GM19468 (cell line): ENCODE measurements around the gene CDH4.

Source experiments
- ATAC-seq: cut with Tn5 transposase; IDR thresholded peaks from one replicate; pipeline ENCODE4 v1.9.1; 2021; ENCODE audit warnings: mild to moderate bottlenecking, moderate library complexity, moderate number of reproducible peaks; ENCODE audit not compliant: unreplicated experiment; ENCODE audit errors: extremely low read depth

Gene CDH4

GRCh38 chr20:61538183-61538942, 286.3 kb downstream of the CDH4 start:
- ATAC-seq: no peak

GRCh38 chr20:61538943-61539265, 286.8 kb downstream of the CDH4 start:
- no peak for ATAC-seq

- ATAC-seq: no peak
These were observed 287.8 kb downstream of the CDH4 start for GRCh38 chr20:61539706-61540360.

DNA sequence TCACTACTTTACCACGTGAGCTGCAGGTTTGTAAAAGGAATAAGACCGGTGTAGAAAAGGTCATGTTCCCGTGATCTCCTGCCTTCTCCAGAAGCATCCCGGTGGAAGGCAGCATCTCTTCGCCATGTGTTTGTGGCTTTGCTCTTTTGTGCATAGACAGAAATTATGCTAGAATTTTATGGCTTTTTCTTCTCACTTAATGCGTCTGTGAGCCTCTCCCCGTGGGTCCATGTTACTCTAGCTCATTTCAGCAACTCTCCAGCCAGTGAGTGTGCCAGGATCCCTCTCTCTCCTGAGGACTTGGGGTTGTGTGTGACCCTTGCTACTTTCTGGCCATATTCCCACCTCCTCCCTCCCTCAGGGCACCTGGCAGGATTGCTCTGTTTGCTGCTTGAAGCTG, 289.5 kb downstream of the CDH4 start:
- ATAC-seq: no peak

DNA sequence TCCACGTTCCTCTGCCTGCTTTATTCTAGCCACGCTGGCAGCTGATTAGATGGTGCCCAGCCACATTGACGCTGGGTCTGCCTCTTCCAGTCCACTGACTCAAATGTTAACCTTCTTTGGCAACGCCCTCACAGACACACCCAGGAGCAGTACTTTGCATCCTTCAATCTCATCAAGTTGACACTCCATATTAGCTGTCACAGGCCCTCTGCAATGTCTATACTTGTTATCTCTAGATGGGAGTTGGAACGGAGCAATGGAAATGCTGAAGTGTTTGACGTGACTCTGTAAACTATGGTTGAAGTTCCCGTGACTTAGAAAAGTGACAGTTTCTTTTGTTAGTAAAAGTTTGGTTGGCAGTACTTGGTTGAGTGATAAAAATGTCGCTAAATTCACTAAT, 291.0 kb downstream of the CDH4 start:
- no peak for ATAC-seq

- no peak for ATAC-seq
These were observed 292.1 kb downstream of the CDH4 start for GRCh38 chr20:61543931-61544745.

DNA sequence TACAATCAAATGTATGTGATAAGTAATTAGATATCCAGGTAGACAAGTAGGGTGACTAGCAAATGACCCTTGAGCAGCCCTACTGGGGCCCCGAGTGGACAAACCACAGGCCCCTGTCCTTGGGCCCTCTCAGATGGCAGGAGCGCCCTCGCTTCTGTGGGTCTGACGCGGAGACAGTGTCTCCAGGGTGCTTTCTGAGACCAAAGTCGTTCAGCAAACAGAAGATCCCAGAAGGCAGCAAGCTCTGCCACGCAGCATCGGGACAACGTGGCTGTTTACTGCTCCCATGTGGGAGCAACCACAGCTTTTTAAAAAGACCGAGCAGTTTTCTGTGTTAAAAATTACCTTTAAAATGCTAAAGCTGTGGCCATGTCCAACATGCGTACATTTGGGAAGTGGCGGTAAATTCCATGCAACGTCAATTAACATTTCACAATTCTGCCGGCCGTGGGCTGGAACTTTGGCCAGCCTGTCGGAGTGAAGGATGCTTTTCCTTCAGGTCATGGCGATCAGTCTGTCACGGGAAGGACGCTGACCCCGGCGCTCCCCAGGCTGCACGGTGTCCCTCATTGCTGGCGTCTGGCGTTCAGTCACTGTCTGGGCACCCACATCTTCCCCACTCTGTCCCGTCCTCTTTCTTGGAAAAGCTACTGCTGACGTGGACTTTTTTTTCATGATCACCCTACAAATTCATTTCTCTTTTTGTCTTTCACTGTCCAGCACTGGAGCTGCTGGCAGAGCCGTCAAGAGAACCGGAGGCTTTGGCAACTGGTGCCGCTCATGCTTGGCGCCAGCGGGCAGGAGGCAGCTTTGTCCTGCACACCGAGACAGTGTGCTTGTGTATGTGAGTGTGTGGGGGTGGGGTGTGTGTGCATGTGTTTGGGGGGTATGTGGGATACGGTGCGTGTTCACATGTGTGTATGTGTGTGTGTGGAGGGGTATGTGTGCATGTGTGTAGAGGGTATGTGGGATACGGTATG, 293.1 kb downstream of the CDH4 start:
- ATAC-seq: no peak

DNA sequence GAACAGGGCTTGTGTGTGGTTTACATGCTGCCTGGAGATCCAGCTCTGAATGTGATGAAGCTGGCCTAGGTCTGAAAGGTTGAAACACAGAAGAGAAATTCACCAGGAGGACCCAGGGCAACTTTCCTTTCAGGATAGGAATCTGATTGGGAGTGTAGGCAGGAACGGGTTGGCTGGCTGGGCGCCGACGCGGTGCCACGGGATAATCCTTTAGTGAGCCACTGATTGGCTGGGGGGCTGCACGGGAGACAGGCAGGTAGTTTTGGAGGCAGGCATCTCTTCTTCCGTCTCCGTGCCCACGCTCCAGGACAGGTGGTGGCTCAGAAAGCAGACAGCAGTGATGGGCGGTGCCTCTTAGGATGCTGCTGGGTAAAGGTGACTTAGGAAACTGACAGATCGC, 294.6 kb downstream of the CDH4 start:
- ATAC-seq: no peak

GRCh38 chr20:61548069-61548468, 296.0 kb downstream of the CDH4 start:
- ATAC-seq: no peak

DNA sequence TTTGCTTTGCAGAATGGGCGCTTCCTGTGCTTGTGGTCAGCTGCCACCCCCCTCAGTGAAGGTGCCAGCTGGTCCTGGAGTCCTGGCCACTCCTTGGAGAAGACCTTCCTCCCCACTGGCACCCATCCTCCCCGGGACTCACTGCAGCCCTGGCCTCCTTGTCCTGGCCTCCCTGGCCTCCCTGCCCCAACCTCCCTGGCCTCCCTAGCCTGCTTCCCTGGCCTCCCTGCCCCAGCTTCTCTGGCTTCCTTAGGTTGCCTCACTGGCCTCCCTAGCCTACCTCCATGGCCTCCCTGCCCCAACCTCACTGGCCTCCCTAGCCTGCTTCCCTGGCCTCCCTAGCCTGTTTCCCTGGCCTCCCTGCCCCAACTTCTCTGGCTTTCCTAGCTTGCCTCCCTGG, 297.8 kb downstream of the CDH4 start:
- no peak for ATAC-seq

- no peak for ATAC-seq
These were observed 299.3 kb downstream of the CDH4 start for GRCh38 chr20:61551401-61551800.

- no peak for ATAC-seq
These were observed 302.6 kb downstream of the CDH4 start for GRCh38 chr20:61554617-61555016.

DNA sequence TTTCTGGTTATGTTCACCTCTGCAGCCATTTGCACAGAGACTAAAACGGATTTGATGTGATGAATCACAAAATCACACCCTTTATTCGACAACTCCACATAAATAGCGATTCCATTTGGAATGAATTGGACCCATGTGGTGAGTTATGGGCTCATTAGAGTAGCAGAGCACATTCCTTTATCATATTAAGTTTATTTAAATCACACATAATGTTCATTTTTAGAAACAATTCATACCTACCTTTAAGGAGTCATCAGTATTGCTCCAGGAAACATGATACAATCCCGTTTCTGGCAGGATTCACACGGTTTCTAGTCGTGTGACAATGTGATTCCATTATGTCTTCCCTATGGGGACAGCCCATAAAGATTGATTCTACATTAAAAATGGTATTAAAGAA, 303.5 kb downstream of the CDH4 start:
- no peak for ATAC-seq

GRCh38 chr20:61556111-61556510, 304.1 kb downstream of the CDH4 start:
- no peak for ATAC-seq

- no peak for ATAC-seq
These were observed 304.6 kb downstream of the CDH4 start for GRCh38 chr20:61556673-61557072.

- ATAC-seq: no peak
These were observed 305.6 kb downstream of the CDH4 start for GRCh38 chr20:61557621-61558020.

GRCh38 chr20:61558726-61559125, 306.7 kb downstream of the CDH4 start:
- no peak for ATAC-seq

DNA sequence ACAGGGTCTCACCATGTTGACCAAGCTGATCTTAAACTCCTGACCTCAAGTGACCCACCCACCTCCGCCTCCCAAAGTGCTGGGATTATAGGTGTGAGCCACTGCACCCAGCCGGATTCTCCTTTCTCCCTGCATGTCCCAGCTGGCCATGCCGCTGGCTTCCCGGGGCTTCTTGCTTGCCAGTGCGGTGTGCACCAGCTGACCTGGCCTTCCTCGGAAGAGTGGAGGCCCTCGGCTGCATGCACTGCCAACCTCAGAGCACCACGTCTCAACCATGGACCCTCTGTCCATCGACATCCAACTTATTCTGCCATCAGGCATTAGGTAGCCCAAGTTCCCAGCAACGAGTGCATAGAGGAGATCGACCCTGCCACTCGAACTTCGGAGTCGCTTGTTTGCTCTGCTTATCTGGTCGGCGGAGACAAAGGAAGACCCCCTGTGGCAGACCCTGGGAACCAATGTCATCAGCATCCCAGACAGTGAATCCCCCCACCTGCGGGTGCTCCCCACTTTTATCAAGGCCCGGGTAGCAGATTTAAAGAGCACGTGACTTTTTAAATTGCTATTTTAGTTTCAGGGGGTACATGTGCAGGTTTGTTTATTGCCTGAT, 307.8 kb downstream of the CDH4 start:
- no peak for ATAC-seq

DNA sequence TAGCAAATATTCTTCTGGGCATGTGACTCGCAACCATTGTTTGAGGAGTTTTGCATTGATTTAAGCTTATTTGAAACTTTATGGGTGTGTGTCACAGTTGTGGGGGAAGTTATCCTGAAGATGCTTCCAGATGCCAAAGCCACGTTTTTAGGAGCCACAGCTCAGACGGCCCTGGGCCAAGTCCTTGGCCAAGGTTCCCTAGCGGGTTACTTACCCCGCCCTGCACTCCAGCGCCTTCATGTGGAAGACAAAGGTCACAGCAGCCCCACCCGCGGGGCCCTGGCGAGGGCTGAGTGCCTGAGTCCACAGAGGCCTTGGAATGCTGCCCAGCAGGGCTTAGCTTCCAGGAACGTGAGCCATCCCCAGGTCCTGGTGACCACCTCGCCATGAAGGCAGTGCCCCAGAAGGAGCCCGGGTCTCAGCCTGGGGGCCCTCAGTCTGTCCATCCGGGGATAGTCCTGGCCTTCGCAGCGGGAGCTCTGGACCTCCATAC, 308.3 kb downstream of the CDH4 start:
- ATAC-seq: no peak
